OCI-LY3 (cell line): ENCODE measurements around the gene LETM1.

ENCODE experiments used
- EZH2phosphoT487 ChIP-seq: fragments of 200-600 bp; shearing (Covaris generic); IDR thresholded peaks from 2 replicates; pipeline ENCODE4 v1.6.1; 2018; ENCODE audit warnings: antibody characterized with exemption, mixed run types, low read depth
- TF ChIP-seq, protein P1 (sequence below): fragments of 200-600, 300-600 bp; sonication (generic); IDR thresholded peaks from 2 replicates; pipeline ENCODE4 v1.5.1; 2014; ENCODE audit warnings: antibody characterized with exemption, low read length, low read depth

DNA sequence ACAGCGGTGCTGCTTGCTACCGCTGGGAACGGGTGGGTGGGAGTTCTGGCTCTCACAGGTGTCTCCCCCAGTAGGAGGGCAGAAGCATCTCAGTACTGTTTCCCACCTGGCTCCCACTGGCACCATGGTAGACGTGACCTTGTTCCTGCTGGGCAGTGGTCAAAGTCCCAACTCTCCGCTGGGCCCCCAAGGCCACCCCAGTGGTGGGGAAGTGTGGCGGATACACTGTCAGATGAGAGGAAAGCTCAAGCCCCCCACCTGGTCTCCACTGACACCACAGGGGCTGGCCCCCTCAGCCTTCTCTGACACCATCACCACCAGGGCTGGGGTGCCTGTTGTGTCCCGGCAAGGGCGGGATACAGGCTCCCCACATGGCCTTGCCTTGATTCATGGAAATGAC lies 24.6 kb downstream of the LETM1 start:
- TF ChIP-seq, protein P1, sequence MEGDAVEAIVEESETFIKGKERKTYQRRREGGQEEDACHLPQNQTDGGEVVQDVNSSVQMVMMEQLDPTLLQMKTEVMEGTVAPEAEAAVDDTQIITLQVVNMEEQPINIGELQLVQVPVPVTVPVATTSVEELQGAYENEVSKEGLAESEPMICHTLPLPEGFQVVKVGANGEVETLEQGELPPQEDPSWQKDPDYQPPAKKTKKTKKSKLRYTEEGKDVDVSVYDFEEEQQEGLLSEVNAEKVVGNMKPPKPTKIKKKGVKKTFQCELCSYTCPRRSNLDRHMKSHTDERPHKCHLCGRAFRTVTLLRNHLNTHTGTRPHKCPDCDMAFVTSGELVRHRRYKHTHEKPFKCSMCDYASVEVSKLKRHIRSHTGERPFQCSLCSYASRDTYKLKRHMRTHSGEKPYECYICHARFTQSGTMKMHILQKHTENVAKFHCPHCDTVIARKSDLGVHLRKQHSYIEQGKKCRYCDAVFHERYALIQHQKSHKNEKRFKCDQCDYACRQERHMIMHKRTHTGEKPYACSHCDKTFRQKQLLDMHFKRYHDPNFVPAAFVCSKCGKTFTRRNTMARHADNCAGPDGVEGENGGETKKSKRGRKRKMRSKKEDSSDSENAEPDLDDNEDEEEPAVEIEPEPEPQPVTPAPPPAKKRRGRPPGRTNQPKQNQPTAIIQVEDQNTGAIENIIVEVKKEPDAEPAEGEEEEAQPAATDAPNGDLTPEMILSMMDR, result no peak
- no peak for TF ChIP-seq EZH2phosphoT487
